ENCODE results near the gene NOXA1. TPM values are rescaled to one million over a fixed set of nuclear protein-coding genes. Genes with fewer than 3 reads are reported as not detected.

Gene NOXA1
- total RNA-seq, 1 donor from 2014 or later: 2.1 TPM

DNA sequence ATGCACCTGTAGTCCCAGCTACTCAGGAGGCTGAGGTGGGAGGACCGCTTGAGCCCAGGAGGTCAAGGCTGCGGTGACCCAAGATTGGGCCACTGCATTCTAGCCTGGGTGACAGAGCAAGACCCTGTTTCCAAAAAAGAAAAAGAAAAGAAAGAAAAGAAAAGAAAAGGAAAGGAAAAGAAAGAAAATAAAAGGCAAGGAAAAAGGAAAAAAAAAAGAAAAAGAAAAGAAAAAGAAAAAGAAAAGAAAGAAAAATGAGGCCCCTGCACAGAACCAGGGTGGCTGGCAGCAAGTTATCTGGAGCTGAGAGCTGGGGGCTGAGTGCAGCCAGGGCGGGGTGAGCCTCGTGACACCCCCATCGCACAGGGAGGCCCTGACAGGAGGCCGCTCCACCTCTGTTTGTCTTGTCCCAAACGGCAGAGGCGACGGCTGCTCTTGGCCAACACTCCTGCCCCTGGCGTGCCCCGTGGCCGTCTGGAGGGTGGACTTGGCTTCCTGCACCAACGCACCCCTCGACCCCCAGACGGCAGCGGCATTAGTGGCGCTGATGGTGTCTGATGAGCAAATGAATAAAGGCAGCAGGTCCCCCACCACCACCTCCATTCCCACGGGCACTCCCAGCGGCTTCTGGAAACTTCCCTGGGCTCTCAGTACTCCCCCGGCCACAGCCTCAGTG is 17.0 kb upstream of the NOXA1 start:
- DNase-seq (ENCODE audit: low read depth): no peak

DNA sequence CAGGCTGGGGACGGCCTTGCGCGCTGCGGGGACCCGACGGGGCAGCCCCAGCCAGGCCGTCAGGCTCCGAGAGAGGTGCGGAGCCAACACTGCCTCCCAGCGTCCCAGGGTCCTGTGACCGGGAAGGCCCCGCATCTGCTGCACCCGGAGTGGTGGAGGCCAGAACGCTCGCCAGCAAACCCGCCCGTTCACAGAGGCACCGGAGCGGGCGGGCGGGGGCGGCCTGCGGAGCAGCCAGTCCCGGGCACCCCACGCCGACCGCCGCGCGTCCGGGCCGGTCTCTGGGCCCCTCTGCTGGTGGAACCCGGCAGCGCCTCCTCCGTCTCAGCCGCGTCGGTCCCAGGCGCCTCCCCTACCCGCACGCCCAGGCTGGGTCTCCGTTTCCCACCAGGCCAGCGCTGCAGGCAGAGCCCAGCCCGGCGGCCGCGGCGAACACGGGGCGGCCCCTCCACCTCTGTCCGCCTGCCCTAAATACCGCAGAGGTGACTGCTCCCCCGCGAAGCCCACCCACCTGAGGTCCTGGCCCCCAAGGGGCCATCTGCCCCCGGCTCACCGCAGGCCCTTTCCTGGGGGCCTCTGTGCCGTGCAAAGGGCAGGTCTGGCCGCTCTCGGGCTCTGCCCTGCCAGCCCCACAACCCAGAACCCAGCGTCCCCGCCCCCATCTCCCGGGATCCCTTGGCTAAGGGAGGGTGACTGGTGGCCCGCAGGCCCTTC is 16.2 kb upstream of the NOXA1 start:
- no peak for DNase-seq (ENCODE audit: low read depth)

DNA sequence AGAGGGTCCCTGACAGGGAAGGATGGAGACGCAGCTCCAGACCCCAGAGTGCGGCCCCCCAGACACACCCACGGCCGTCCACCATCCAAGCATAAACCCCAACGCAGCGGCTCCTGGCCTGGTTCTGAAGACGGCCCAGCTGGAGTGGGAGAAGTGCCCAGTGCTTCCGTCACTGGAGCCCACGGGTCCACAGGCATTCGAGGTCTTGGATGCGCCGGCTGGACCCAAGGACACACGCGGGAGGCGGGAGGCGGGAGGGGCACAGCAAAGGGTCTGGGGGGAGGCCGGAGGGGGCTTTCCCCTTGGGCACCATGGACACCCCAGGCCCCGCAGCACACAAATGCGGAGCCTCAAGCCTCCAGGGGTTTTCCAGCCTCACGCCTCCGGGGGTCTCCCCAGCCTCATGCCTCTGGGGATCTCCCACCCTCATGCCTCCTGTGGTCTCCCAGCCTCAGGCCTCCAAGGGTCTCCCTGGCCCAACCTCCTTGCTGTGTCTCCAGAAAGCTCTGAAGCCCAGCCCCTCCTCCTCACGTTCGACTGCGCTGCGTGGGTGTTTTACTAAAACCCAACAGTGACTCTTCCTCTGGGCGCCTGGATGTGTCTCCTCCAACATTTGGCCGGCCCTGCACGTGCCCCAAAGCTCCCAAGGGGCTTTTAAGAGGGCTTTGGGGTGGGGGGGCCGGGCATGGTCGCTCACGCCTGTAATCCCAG is 15.4 kb upstream of the NOXA1 start:
- no peak for DNase-seq (ENCODE audit: low read depth)

- DNase-seq (ENCODE audit: low read depth): no peak
Measured at GRCh38 chr9:137408651-137409405, 14.4 kb upstream of the NOXA1 start.

GRCh38 chr9:137409515-137409914 is 13.7 kb upstream of the NOXA1 start:
- DNase-seq (ENCODE audit: low read depth): no peak

DNA sequence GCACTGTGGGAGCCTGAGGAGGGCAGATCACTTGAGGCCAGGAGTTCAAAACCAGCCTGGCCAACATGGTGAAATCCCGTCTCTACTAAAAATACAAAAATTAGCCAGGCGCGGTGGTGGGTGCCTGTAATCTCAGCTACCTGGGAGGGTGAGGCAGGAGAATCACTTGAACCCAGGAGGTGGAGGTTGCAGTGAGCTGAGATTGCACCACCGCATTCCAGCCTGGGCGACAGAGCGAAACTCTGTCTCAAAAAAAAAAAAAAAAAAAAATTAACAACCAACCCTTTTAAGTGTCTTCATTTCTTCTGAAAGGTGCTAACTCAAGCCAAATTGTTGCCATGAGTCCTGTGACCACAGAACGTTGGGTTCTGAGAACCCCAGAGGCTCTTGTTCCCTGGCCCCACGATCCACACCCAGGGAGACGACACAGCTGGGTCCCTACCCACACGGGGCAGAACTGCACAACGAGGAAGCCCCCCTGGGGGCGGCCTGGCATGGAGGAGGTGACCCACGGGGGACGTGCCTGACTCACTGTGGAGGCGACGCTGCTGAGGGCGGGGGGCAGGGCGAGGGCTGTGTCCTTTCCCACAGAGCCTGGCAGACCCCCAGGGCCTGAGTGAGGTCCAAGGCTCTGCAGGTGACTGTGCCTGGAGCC is 12.8 kb upstream of the NOXA1 start:
- peak; percentile 83 for DNase-seq (ENCODE audit: low read depth)

- no peak for DNase-seq (ENCODE audit: low read depth)
Measured at GRCh38 chr9:137410891-137411249, 12.3 kb upstream of the NOXA1 start.

DNA sequence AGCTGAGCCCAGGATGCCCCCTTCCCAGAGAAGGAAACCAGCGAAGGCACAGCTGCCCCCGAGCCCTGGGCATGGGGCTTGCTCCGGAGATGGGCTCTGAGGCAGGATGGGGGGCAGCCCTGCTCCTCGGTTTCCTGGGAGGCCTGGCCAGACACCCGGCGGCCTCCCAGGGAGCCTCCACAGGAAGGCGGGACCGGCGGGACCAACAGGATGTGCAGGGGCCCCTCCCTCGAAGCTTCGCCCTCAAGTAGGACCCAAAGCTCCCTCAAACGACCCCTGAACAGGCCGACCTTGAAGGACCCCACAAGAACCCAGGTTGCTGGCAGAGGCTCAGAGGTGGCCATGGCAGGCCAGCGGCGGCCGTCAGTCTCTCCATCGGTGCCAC is 11.9 kb upstream of the NOXA1 start:
- no peak for DNase-seq (ENCODE audit: low read depth)

- peak; percentile 90 for DNase-seq (ENCODE audit: low read depth)
Measured at GRCh38 chr9:137411645-137412380, 11.4 kb upstream of the NOXA1 start.

GRCh38 chr9:137412431-137412830 is 10.8 kb upstream of the NOXA1 start:
- DNase-seq (ENCODE audit: low read depth): no peak

GRCh38 chr9:137415451-137415850 is 7.7 kb upstream of the NOXA1 start:
- DNase-seq (ENCODE audit: low read depth): no peak

GRCh38 chr9:137416006-137416562 is 7.1 kb upstream of the NOXA1 start:
- no peak for DNase-seq (ENCODE audit: low read depth)

DNA sequence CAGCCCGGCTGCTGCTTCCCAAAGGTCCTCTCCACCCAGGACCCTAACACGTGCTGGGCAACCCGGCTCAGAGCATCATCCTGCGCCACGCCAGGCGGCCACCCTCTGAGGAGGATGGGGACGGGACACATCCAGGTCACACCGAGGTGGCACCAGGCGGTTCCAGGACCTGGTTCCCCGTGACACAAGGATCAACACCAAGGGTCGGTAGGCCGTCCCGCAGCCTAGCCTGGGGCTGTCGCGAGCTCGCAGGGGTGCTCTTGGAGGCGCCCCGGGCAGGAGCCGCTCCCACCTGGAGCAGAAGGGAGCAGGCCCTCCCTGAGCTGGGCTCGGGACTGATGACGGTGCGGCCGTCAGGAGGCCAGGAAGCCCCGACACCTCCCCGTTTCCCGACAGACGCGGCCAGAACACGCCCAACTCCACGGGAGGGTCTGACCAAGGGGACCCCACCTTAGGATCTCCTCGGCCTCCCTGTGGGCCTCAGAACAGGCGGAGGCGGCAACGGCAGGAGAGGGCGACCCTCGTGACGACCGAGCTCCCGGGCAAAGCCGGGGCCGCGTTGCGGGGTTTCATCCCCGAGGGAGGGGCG is 6.5 kb upstream of the NOXA1 start:
- no peak for DNase-seq (ENCODE audit: low read depth)

- DNase-seq (ENCODE audit: low read depth): no peak
Measured at GRCh38 chr9:137417161-137418021, 5.8 kb upstream of the NOXA1 start.

- no peak for DNase-seq (ENCODE audit: low read depth)
Measured at GRCh38 chr9:137421838-137422603, 1.2 kb upstream of the NOXA1 start.

DNA sequence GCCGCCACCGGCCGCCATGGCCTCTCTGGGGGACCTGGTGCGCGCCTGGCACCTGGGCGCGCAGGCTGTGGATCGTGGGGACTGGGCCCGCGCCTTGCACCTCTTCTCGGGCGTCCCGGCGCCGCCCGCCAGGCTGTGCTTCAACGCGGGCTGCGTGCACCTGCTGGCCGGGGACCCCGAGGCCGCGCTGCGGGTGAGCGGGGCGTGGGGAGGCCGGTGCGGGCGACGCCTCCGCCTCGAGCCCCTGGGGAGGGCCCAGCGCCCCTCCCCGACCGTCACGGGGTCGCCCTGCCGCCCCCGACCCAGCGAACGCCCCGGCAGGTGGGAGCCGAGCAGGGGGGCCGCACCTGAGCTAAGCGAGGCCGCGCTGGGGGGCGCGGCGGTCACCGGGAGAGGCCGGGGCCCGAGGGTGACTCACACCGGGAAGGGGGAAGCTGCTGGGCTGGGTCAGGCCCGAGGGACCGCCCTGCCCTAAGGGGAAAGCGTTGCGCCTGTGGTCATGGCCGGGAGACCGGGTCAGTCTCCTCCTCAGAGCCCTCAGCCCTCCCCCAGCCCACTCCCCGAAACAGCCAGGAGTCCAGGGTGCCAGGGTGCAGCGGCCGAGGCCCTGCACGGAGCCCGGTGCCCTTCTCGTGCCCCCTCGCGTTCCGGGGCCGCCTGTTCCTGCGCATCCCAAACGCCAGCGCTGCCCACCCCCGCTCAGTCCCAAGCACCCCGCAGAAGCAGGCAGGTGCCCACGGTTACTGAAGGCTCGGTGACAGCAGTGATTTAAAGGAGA is 510 bp downstream of the NOXA1 start:
- no peak for DNase-seq (ENCODE audit: low read depth)

DNA sequence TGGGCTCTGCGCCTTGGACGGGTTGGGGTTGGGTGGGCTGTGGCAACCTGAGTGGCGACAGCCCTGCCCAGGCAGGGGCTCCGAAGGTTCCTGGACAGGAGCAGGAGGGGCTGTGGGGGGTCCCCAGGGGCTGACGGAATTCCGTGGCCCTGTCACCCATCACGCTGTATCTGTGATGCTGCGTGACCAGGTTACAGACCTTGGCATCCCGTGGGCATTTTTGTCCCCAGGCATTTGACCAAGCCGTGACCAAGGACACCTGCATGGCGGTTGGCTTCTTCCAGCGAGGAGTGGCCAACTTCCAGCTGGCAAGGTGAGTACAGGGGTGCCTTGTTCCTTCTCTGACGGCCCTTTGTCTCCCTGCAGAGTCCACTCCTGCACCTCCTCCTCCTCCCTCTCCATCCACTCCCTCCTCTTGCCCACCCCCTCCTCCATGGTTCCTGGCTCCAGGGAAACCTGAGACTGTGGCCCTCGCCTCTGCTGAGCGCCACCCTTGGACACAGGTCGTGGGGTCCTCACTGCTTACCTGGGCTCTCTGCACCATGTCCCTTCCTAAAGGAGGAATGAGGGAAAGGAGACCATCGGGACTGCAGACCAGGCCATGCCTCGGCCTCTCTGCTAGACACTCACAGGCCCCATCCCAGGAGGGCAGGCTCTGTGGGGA is 3.0 kb downstream of the NOXA1 start:
- no peak for DNase-seq (ENCODE audit: low read depth)
